ENCODE measurements around the gene FAM204A. TPM values are rescaled to one million over a fixed set of nuclear protein-coding genes. Genes with fewer than 3 reads are reported as not detected.

Gene FAM204A
- total RNA-seq, 4 donors from 2014 or later, result 45.7 to 65.2 (median 55.0) TPM

- no peaks in the 10 kb centered on the region for H3K4me1 ChIP-seq
- no peak for DNase-seq
- H3K27me3 ChIP-seq, result no peaks in the 10 kb centered on the region
- no peak overlapping the region for H3K27ac ChIP-seq
- no peaks in the 10 kb centered on the region for H3K36me3 ChIP-seq
- H3K4me3 ChIP-seq (replicated peaks in 1 of 3), result no peak overlapping the region
- intact Hi-C loops (cut with DNase I), result no loop called here
- H3K9me3 ChIP-seq, result no peaks in the 10 kb centered on the region
- TF ChIP-seq, protein P1, sequence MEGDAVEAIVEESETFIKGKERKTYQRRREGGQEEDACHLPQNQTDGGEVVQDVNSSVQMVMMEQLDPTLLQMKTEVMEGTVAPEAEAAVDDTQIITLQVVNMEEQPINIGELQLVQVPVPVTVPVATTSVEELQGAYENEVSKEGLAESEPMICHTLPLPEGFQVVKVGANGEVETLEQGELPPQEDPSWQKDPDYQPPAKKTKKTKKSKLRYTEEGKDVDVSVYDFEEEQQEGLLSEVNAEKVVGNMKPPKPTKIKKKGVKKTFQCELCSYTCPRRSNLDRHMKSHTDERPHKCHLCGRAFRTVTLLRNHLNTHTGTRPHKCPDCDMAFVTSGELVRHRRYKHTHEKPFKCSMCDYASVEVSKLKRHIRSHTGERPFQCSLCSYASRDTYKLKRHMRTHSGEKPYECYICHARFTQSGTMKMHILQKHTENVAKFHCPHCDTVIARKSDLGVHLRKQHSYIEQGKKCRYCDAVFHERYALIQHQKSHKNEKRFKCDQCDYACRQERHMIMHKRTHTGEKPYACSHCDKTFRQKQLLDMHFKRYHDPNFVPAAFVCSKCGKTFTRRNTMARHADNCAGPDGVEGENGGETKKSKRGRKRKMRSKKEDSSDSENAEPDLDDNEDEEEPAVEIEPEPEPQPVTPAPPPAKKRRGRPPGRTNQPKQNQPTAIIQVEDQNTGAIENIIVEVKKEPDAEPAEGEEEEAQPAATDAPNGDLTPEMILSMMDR (IDR thresholded peaks at IDR 0.05), result no peak
- TF ChIP-seq POLR2A (IDR thresholded peaks at IDR 0.05), result no peak
Observed at GRCh38 chr10:118264252-118264651, 77.9 kb downstream of the FAM204A start.

- H3K36me3 ChIP-seq, result no peaks in the 10 kb centered on the region
- intact Hi-C loops (cut with DNase I), result no loop called here
- no peaks in the 10 kb centered on the region for H3K4me1 ChIP-seq
- H3K27ac ChIP-seq, result no peak overlapping the region
- DNase-seq, result no peak
- no peaks in the 10 kb centered on the region for H3K27me3 ChIP-seq
- TF ChIP-seq, protein P1 (IDR thresholded peaks at IDR 0.05), result no peak
- TF ChIP-seq POLR2A (IDR thresholded peaks at IDR 0.05), result no peak
- whole genome bisulfite sequencing, 2 donors, result 50 to 61% methylated on average over 3 of the region's 3 CpGs
- no peaks in the 10 kb centered on the region for H3K9me3 ChIP-seq
- H3K4me3 ChIP-seq (replicated peaks in 1 of 3), result no peak overlapping the region
Observed at GRCh38 chr10:118262538-118262937, 79.6 kb downstream of the FAM204A start.

DNA sequence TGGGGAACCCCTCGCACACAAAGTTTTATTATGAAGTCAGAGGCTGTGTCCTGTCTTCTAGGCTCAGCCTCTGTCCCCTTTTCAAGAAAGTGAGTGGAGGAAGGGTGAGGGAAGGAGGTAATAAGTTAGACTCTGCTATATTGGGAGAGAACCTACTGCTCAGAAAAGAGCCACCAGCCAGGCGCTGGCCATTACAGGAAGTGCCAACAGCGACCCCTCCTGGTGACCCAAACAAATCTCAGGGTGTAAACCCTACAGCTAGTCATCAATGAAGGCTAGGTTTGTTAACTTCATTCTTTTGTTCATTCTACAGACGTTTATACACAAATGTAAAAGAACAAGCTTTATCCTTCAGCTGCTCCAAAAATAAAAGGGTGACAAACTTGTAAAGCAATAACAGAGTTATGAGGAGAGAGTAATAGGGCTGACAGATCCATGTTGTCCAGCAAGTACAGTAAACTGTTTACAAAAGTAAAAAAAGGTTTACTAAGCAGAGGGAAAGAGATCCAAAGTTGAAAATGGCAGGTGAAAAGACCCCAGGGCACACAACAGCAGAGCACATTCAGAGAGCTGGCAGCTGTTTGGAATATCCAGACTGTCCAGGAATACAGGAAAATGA is 82.7 kb downstream of the FAM204A start:
- peak; percentile 29 to 53 for DNase-seq

GRCh38 chr10:118258285-118258684 is 83.8 kb downstream of the FAM204A start:
- Histone ChIP-seq H3K27ac (no peak overlapping the region), H3K4me1 (no peaks in the 10 kb centered on the region), H3K36me3 (no peaks in the 10 kb centered on the region), H3K4me3 (replicated peaks in 1 of 3) (no peak overlapping the region), H3K9me3 (no peaks in the 10 kb centered on the region), H3K27me3 (no peaks in the 10 kb centered on the region)
- 55 to 60% methylated on average over 3 of the region's 3 CpGs for WGBS, 2 donors
- DNase-seq, result no peak
- TF ChIP-seq, protein P1 (IDR thresholded peaks at IDR 0.05), result no peak
- TF ChIP-seq POLR2A (IDR thresholded peaks at IDR 0.05), result no peak
- intact Hi-C loops (cut with DNase I), result no loop called here

More for the DNA sequence above, 82.7 kb downstream of the FAM204A start:
- Histone ChIP-seq H3K36me3 (no peaks in the 10 kb centered on the region), H3K9me3 (no peaks in the 10 kb centered on the region), H3K4me1 (no peaks in the 10 kb centered on the region), H3K27me3 (no peaks in the 10 kb centered on the region), H3K27ac (no peak overlapping the region), H3K4me3 (replicated peaks in 1 of 3) (no peak overlapping the region)
- WGBS, 2 donors, result 20 to 27% methylated on average over 4 of the region's 4 CpGs
- no peak for TF ChIP-seq POLR2A (IDR thresholded peaks at IDR 0.05)
- TF ChIP-seq, protein P1 (IDR thresholded peaks at IDR 0.05), result peak in 4 of 6 experiments; percentile 23 to 51 (median 42)
- intact Hi-C loops (cut with DNase I), result no loop called here

DNA sequence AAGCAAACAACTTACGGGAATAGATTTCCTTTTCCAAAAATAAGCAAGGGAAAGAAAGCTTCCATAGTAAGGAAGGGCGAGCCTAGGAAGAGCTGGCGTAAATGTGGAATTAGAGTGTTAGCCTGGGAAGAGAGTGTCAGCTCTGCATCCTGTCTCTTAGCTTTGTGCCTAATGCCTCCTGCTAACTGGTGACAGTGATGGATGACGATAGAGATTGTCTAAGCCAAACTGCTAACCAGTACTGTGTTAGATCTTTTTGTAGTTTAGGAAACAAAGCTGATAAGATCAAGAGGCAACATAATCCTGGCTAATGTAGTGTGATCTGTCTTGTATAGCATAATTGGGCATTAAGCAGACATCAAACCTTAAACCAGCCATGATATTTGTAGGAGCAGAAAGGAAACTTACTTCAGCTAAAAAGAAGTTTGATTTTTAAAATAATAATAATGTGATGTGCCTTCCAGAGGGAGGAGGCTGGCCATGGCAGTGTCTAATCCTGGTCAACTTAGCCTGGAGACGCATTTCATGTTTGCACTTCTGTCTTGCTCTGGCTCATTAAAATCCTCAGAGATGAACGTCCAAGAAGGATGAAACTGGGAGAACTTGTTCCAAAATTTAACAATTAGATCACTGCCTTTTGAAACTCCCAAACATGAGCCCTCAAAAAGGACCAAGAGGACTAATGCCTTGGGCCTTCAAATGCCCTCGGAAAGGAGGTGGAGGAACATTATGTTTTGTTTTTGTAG is 85.1 kb downstream of the FAM204A start:
- intact Hi-C loops (cut with DNase I), result no loop called here
- H3K4me1 ChIP-seq, result no peaks in the 10 kb centered on the region
- TF ChIP-seq, protein P1 (IDR thresholded peaks at IDR 0.05), result no peak
- no peak for TF ChIP-seq POLR2A (IDR thresholded peaks at IDR 0.05)
- no peak overlapping the region for H3K27ac ChIP-seq
- H3K36me3 ChIP-seq, result no peaks in the 10 kb centered on the region
- H3K4me3 ChIP-seq (replicated peaks in 1 of 3), result no peak overlapping the region
- 53 to 55% methylated on average over 7 of the region's 7 CpGs for WGBS, 2 donors
- no peak for DNase-seq
- H3K27me3 ChIP-seq, result no peaks in the 10 kb centered on the region
- H3K9me3 ChIP-seq, result no peaks in the 10 kb centered on the region
